Heart right ventricle (tissue), 16 donors: ENCODE data around the gene TFEB. TPM values are rescaled to one million over a fixed set of nuclear protein-coding genes. Genes with fewer than 3 reads are reported as not detected.

ENCODE experiments used
- ATAC-seq, 8 donors: fragments of 200-7000 bp; cut with Tn5 transposase; one replicate each; pipeline ENCODE4 v1.9.1; 2020; ENCODE audit warnings: mild to moderate bottlenecking in 8 of 8, moderate library complexity in 8 of 8, moderate number of reproducible peaks in 1 of 8
- DNase-seq, 2 donors: peaks; one replicate each; pipeline ENCODE4 v3.0.0-alpha.2; 2020
- H3K27ac ChIP-seq, 10 donors: fragments of 200-600 bp; sonication (generic) in 2 of 10; one replicate each; pipeline versions ENCODE4 v1.5.0 to v1.8.0; 2020 to 2022; ENCODE audit warnings: mild to moderate bottlenecking in 3 of 10
- H3K27me3 ChIP-seq, 7 donors: fragments of 200-600 bp; one replicate each; pipeline ENCODE4 v1.8.0; 2021 to 2022; ENCODE audit warnings: mild to moderate bottlenecking in 2 of 7
- H3K36me3 ChIP-seq, 9 donors: fragments of 200-600 bp; sonication (generic) in 1 of 9; one replicate each; pipeline versions ENCODE4 v1.5.0 to v1.8.0; 2020 to 2022; ENCODE audit warnings: mild to moderate bottlenecking in 2 of 9
- H3K4me1 ChIP-seq, 9 donors: fragments of 200-600 bp; sonication (generic) in 1 of 9; one replicate each; pipeline versions ENCODE4 v1.5.0 to v1.8.0; 2020 to 2022; ENCODE audit warnings: mild to moderate bottlenecking in 4 of 9
- H3K4me3 ChIP-seq, 10 donors: fragments of 200-600 bp; sonication (generic) in 2 of 10; one replicate each; pipeline versions ENCODE4 v1.5.0 to v1.8.0; 2020 to 2022; ENCODE audit warnings: mild to moderate bottlenecking in 7 of 10, moderate library complexity in 2 of 10
- H3K9me3 ChIP-seq, 11 donors: fragments of 200-600 bp in 10 of 11; sonication (generic) in 2 of 11; one replicate each; pipeline versions ENCODE4 v1.5.0 to v1.8.0; 2013 to 2022; ENCODE audit warnings: mild to moderate bottlenecking in 2 of 11, control low read depth in 1 of 11, moderate library complexity in 1 of 11
- WGBS, 2 donors: extraction: QIAGEN DNeasy Blood & Tissue Kit; methylation state at CpG; one replicate each; pipeline ENCODE4 v1.1.7; 2013; ENCODE audit warnings: inconsistent platforms in 1 of 2; 5-methylcytosine and 5-hydroxymethylcytosine counted together
- intact Hi-C, 10 donors: fragments of 100-400 bp; cut with DNase I; formaldehyde crosslinking; loops; one replicate each; pipeline versions ENCODE4 v1.11.1 to v1.14.2; 2022
- polyA plus RNA-seq, 2 donors: library from polyadenylated mRNA; stranded (reverse); fragments of 200-250 nt; gene quantifications; one replicate each; pipeline ENCODE4 v1.2.3, GENCODE V29; 2013
- total RNA-seq, 10 donors: library from RNA; stranded (reverse); fragmentation: NEBNext Ultra II Directional in 3 of 10; extraction: Animal tissue kit (Norgen Biotek cat#: 25700) in 3 of 10; gene quantifications; one replicate each; pipeline versions ENCODE4 v1.2.1 to v1.2.4, GENCODE V29; 2021 to 2023
- TF ChIP-seq, protein P1 (sequence below), 9 donors: fragments of 200-600 bp; sonication (generic) in 2 of 9; IDR thresholded peaks; one replicate each; pipeline versions ENCODE4 v1.5.0 to v1.8.0; 2021 to 2022; ENCODE audit warnings: antibody characterized with exemption in 9 of 9, mild to moderate bottlenecking in 5 of 9, moderate library complexity in 1 of 9
- donor health status: Arrhythmogenic right ventricular cardiomyopathy.
- donor health status: ischemic (EF 13 %, LVEDD 7.1; RV severe dilation, severe dysfunction).
- donor health status: healthy with polysubstance abuse.
- donor health status: DM: no; HTN: yes; CAD: no.
- donor health status: DM: no; HTN: no; CAD: no.
- donor health status: ischemic (EF 25% LVEDD 6.9; RV normal size, moderate dysfunction).
- donor health status: ischemic (EF 25% LVEDD 5.7; RV mildly dilated, moderate dysfunction).
- donor health status: healthy.
- donor health status: DM: yes; HTN: yes; CAD: no.
- donor health status: Ischemic cardiomyopathy.
- donor health status: ischemic (EF 35%, LVEDD 5.7; RV mildly dilated, moderate dysfunction).
- donor health status: nonischemic (EF 11% LVEDD 7.7; RV severe dilation, severe dysfunction).
- donor health status: DM: yes; HTN: yes; CAD: no.
- donor health status: PGD.
- donor health status: ischemic (EF 29% LVEDD 5.4; RV normal size, mild dysfunction).
- donor health status: nonischemic (EF 23%, LVEDD 6.1; RV moderate dilation, normal function).

TFEB gene
- total and polyA plus RNA-seq, 12 donors = 29.2 to 52.3 (median 39.6) TPM

DNA sequence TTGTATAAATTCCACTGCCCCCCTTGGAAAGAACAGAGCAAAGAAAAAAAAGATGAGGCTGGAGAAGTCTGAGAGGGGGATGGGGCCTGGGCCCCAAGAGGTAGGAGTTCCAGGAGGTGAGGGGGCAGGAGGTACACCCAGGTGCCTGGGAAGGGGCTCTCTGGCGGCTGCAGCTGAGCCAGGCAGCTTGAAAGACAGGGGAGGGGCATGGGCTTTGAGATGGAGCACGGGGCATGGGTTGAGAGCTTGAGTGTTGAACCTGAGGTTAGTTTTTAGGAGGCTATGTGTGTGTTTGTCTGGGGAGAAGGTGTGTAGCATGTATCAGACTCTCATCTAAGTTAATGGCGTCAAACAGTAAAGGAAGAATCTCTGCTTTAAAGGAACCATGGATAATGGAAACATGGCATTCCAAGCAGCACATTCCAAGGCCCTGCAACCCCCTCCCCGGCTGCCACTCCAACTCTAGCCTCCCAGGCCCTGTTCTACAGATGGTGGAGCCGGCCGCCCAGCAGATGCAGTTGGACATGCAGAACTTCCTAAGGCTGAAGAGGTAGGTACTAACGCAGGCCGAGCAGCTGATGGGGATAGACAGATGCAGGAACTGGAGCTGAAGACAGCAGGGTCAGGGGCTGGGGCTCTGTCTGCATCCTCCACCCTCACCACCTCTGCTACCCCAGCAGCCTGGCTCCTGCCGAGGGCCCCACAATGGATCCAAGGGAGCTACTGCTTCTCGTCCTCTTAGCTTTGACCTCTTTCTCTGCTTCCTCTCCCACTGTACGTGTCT, 55.0 kb downstream of the TFEB start:
- TF ChIP-seq, protein P1, sequence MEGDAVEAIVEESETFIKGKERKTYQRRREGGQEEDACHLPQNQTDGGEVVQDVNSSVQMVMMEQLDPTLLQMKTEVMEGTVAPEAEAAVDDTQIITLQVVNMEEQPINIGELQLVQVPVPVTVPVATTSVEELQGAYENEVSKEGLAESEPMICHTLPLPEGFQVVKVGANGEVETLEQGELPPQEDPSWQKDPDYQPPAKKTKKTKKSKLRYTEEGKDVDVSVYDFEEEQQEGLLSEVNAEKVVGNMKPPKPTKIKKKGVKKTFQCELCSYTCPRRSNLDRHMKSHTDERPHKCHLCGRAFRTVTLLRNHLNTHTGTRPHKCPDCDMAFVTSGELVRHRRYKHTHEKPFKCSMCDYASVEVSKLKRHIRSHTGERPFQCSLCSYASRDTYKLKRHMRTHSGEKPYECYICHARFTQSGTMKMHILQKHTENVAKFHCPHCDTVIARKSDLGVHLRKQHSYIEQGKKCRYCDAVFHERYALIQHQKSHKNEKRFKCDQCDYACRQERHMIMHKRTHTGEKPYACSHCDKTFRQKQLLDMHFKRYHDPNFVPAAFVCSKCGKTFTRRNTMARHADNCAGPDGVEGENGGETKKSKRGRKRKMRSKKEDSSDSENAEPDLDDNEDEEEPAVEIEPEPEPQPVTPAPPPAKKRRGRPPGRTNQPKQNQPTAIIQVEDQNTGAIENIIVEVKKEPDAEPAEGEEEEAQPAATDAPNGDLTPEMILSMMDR (IDR thresholded peaks at IDR 0.05) = no peak
- peaks cover 0 to 16% (median 5%) of the 10 kb centered on the region in 9 donors for H3K36me3 ChIP-seq
- no peaks in the 10 kb centered on the region for H3K9me3 ChIP-seq
- DNase-seq (no peak), ATAC-seq (no peak)
- 83 to 85% methylated on average over 11 of the region's 11 CpGs for WGBS, 2 donors
- no peak overlapping the region for H3K4me3 ChIP-seq
- H3K4me1 ChIP-seq = peaks cover 5 to 24% (median 21%) of the 10 kb centered on the region in 9 donors
- H3K27me3 ChIP-seq = peaks cover 0 to 4% (median 0%) of the 10 kb centered on the region in 7 donors
- intact Hi-C loops = loop anchor here (5.0 to 10.0 kb wide), 7 partner anchors 94 to 373 kb away; partner anchors contain the start of genes PRICKLE4 (in 2 of the 10), TOMM6 (in 2 of the 10) and FRS3 (in 1 of the 10)
- no peak overlapping the region for H3K27ac ChIP-seq

DNA sequence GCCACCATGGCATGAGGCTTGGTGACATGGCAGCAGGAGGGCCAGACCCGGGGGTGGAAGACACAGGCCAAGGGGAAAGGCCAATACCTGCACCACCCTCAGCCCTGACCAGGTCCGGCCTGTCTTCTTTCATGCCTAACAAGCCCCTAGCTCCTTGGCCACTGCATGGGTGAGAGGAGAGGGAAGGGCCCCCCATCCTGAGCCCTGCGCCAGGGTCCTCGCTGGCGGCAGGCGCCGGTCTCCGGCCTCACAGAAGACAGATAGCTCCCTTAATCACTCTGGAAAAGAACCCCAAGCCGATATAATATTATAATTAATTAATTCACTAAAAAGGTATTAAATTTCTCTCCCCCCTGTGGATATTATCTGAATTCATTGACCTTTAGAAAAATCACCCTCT, 55.7 kb downstream of the TFEB start:
- H3K27ac ChIP-seq = no peak overlapping the region
- no peaks in the 10 kb centered on the region for H3K9me3 ChIP-seq
- no peak overlapping the region for H3K4me3 ChIP-seq
- ATAC-seq (no peak), DNase-seq (no peak)
- peaks cover 0 to 4% (median 0%) of the 10 kb centered on the region in 7 donors for H3K27me3 ChIP-seq
- intact Hi-C loops = loop anchor here (5.0 to 10.0 kb wide), 7 partner anchors 95 to 372 kb away; partner anchors contain the start of genes PRICKLE4 (in 2 of the 10), TOMM6 (in 2 of the 10) and FRS3 (in 1 of the 10)
- TF ChIP-seq, protein P1 (IDR thresholded peaks at IDR 0.05) = no peak
- WGBS, 2 donors = 96 to 98% methylated on average over 9 of the region's 9 CpGs
- H3K36me3 ChIP-seq = peaks cover 0 to 9% (median 5%) of the 10 kb centered on the region in 9 donors
- peaks cover 5 to 24% (median 21%) of the 10 kb centered on the region in 9 donors for H3K4me1 ChIP-seq

DNA sequence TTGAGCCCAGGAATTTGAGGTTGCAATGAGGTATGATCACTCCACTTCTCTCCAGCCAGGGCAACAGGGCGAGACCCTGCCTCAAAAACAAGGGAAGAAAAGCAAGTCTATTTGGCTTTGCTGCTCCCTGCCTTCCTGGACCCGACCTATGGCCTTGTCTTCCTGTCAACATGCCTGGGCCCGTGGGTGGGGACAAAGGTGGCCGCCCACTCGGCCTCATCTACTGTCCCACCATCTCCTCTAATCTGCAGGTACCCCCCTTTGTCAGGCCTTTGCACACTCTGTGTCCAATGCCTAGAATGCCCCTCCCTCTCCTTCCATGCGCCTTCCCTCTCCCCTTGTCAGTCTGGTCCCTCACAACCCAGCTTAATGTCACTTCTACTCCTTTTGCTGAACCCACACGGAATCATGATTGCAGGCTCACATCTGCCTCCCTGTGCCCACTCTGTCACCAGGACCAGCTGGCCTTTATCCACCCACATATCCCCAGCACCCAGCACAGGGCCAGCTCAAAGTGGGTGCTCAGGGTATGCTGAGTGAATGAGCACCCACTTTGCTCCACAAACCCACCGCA, 56.8 kb downstream of the TFEB start:
- intact Hi-C loops = no loop called here
- 69 to 88% methylated on average over 8 of the region's 8 CpGs for WGBS, 2 donors
- no peak overlapping the region for H3K27ac ChIP-seq
- ATAC-seq (no peak), DNase-seq (no peak)
- H3K9me3 ChIP-seq = no peaks in the 10 kb centered on the region
- TF ChIP-seq, protein P1 (IDR thresholded peaks at IDR 0.05) = no peak
- no peaks in the 10 kb centered on the region for H3K36me3 ChIP-seq
- no peak overlapping the region for H3K4me3 ChIP-seq
- peaks cover 0 to 4% (median 0%) of the 10 kb centered on the region in 7 donors for H3K27me3 ChIP-seq
- peaks cover 5 to 18% (median 16%) of the 10 kb centered on the region in 9 donors for H3K4me1 ChIP-seq

DNA sequence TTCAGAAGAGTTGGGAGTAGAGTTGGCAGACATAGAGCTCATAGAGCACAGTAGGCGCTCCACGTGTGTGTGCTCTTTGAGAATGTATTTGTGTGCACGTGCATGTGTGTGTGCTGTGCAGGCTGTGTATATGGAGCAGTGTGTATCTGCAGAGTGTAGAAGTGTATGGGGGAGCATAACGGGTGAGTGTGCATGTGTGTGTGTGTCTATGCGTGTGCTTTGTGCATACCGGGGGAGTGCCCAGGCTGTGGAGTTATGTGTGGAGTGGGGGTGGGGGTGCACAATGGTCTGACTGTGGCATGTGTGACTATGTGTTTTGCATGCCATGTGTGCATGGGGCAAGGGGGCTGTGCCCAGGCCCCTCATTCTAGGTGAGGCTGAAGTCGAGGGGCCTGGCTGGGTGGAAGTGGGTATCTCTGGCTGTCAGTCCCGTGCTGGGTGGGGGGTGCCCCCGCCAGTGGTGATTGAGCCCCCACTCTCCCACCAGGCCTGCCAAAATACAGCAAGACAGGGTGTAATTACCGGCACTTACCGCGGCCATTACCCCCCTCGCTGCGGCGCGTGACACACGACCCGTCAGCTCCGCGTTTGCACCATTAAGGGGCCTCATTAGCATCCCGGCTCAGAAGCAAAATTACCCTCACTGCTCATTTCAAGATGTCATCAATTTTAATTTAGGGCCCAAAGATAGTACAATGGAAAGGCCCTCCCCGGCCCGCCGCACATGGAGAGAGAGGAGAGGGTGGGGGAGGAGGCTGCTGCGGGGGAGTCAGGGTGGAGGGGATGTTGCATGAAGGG, 58.1 kb downstream of the TFEB start:
- WGBS, 2 donors = 72 to 79% methylated on average over 25 of the region's 25 CpGs
- intact Hi-C loops = no loop called here
- H3K36me3 ChIP-seq = no peaks in the 10 kb centered on the region

More for the DNA sequence above, 58.1 kb downstream of the TFEB start:
- TF ChIP-seq, protein P1 (IDR thresholded peaks at IDR 0.05) = no peak
- peaks cover 0 to 7% (median 5%) of the 10 kb centered on the region in 9 donors for H3K4me1 ChIP-seq
- DNase-seq (no peak), ATAC-seq (no peak)
- no peak overlapping the region for H3K4me3 ChIP-seq
- peaks cover 0 to 4% (median 0%) of the 10 kb centered on the region in 7 donors for H3K27me3 ChIP-seq
- H3K27ac ChIP-seq = no peak overlapping the region
- no peaks in the 10 kb centered on the region for H3K9me3 ChIP-seq
